Fibroblast of villous mesenchyme (primary cell): ENCODE measurements around the gene AKAP6. TPM values are rescaled to one million over a fixed set of nuclear protein-coding genes. Genes with fewer than 3 reads are reported as not detected.

Source experiments
- DNase-seq: peaks from one replicate; pipeline ENCODE4 v3.0.0-alpha.2; 2010; ENCODE audit warnings: low read depth
- H3K4me3 ChIP-seq: 2 replicates; pipeline ENCODE4 v1.5.1; 2011; ENCODE audit warnings: low read depth, mild to moderate bottlenecking, low read length
- total RNA-seq: library from RNA; depleted of rRNA; stranded (reverse); fragments of >200 nt; gene quantifications from 2 replicates; pipeline ENCODE4 v1.2.3, GENCODE V29; 2012
- TF ChIP-seq, protein P1 (sequence below): IDR thresholded peaks from 2 replicates; pipeline ENCODE4 v1.5.1; 2012; ENCODE audit warnings: low read depth, mild to moderate bottlenecking, low read length; ENCODE audit not compliant: insufficient read depth

AKAP6 gene, protein sequence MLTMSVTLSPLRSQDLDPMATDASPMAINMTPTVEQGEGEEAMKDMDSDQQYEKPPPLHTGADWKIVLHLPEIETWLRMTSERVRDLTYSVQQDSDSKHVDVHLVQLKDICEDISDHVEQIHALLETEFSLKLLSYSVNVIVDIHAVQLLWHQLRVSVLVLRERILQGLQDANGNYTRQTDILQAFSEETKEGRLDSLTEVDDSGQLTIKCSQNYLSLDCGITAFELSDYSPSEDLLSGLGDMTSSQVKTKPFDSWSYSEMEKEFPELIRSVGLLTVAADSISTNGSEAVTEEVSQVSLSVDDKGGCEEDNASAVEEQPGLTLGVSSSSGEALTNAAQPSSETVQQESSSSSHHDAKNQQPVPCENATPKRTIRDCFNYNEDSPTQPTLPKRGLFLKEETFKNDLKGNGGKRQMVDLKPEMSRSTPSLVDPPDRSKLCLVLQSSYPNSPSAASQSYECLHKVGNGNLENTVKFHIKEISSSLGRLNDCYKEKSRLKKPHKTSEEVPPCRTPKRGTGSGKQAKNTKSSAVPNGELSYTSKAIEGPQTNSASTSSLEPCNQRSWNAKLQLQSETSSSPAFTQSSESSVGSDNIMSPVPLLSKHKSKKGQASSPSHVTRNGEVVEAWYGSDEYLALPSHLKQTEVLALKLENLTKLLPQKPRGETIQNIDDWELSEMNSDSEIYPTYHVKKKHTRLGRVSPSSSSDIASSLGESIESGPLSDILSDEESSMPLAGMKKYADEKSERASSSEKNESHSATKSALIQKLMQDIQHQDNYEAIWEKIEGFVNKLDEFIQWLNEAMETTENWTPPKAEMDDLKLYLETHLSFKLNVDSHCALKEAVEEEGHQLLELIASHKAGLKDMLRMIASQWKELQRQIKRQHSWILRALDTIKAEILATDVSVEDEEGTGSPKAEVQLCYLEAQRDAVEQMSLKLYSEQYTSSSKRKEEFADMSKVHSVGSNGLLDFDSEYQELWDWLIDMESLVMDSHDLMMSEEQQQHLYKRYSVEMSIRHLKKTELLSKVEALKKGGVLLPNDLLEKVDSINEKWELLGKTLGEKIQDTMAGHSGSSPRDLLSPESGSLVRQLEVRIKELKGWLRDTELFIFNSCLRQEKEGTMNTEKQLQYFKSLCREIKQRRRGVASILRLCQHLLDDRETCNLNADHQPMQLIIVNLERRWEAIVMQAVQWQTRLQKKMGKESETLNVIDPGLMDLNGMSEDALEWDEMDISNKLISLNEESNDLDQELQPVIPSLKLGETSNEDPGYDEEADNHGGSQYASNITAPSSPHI (N-terminal part only)
- 3.9 and 7.1 TPM in 2 replicates for total RNA-seq

- DNase-seq = no peak
- TF ChIP-seq, protein P1, sequence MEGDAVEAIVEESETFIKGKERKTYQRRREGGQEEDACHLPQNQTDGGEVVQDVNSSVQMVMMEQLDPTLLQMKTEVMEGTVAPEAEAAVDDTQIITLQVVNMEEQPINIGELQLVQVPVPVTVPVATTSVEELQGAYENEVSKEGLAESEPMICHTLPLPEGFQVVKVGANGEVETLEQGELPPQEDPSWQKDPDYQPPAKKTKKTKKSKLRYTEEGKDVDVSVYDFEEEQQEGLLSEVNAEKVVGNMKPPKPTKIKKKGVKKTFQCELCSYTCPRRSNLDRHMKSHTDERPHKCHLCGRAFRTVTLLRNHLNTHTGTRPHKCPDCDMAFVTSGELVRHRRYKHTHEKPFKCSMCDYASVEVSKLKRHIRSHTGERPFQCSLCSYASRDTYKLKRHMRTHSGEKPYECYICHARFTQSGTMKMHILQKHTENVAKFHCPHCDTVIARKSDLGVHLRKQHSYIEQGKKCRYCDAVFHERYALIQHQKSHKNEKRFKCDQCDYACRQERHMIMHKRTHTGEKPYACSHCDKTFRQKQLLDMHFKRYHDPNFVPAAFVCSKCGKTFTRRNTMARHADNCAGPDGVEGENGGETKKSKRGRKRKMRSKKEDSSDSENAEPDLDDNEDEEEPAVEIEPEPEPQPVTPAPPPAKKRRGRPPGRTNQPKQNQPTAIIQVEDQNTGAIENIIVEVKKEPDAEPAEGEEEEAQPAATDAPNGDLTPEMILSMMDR = no peak
- no peak within 1 kb of the TSS for H3K4me3 ChIP-seq
Observed at GRCh38 chr14:32329146-32329545, at the start of gene AKAP6. Gene AKAP6 (plus strand): TSS chr14:32329298. CDS start chr14:32433494, 104,196 bp downstream.

DNA sequence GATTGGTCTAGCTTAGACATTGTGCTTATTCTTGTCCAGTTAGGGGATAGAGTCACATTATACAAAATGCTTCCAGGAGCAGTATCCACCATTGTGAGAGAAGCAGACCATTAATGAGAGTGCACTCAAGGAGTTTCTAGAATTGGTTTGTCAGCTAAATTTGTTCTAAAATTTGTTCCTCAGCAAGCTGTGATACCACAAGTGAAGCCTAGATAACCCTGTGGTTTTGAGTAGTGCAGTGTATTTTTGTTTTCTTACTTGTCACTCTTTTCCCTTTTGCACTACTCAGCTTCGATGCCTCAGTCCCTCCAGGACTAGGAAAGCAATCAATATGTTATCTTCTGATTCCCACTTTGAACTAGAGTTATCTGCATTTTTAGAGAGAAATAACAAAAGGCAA is 42.5 kb upstream of the AKAP6 start:
- no peak for DNase-seq
- TF ChIP-seq, protein P1 = no peak
- no peak overlapping the region for H3K4me3 ChIP-seq

DNA sequence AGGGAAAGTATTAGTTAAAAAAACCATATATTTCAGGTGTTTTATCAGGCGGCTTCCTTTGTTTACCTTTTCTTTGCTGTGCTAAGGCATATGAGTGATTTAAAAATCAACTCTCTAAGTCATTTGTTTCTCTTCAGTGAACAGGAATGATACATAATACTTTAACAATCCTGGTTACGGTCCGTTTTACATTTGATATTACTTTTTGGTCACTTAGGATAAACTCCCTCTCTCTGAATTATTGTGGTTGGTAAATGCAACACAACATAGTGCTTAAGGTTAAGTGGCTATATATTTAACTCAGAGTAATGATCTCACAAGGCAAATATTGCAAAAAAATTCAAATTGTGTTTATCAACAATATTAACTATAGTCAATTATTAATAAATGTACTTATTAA is 32.7 kb upstream of the AKAP6 start:
- DNase-seq = no peak
- TF ChIP-seq, protein P1 = no peak
- no peak overlapping the region for H3K4me3 ChIP-seq

- DNase-seq = no peak
- no peak overlapping the region for H3K4me3 ChIP-seq
- TF ChIP-seq, protein P1 = no peak
Observed at GRCh38 chr14:32298346-32298745, 30.8 kb upstream of the AKAP6 start.

GRCh38 chr14:32300136-32300535 is 29.0 kb upstream of the AKAP6 start:
- DNase-seq = no peak
- TF ChIP-seq, protein P1 = no peak

GRCh38 chr14:32303865-32304264 is 25.2 kb upstream of the AKAP6 start:
- no peak for DNase-seq
- TF ChIP-seq, protein P1 = no peak

More at GRCh38 chr14:32300136-32300535, 29.0 kb upstream of the AKAP6 start:
- no peak overlapping the region for H3K4me3 ChIP-seq

More at GRCh38 chr14:32303865-32304264, 25.2 kb upstream of the AKAP6 start:
- H3K4me3 ChIP-seq = no peak overlapping the region
